Measurements from ENCODE around the gene NMNAT2.
A peak's percentile ranks its signal among the peaks of the same experiment; 100 is the strongest.
"Not testable (repeated sequence)": the region's sequence is repeated elsewhere in the genome, so short reads cannot be mapped to it uniquely, and the experiment has no call there.

The NMNAT2 gene

DNA sequence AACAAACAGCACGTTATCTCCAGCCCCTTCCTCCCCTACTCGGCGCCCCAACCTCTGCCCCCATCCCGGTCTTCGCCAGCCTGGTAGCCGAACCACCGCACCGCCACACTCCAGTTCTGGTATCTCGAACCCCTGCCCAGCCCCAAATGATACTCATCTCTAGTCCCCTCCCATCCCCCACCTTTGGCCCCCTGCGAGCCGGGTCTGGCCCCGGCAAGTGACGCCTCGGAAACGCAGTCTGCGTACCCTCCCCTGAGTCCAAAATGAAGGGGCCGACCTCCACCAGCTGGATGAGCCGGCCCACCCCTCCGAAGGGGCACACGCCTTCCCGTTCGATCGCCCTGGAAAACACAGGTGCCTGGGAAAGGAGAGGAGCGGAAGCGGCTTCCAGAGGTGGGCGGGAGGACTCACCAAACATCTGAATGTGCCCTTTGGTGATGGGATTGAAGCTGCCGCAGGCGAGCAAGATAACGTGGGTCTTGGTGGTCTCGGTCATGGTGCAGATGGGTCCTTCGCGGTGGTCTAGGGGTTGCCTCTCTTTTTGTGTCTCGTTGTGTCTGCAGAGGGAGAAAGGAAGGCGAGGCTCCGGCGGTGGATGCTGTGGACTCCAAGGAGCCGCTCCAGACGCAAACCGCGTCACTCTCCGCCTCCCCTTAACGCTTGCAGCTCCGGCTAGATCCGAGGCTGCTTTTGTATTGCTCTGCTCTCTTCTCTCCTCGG, at the start of gene NMNAT2:
NMNAT2 (minus strand) TSS at position 609 of the 720 bp plus-strand sequence; CDS start at position 496, 113 bp downstream.
- no peak for DNase-seq (ENCODE audit: low spot score)

- no peak for DNase-seq (ENCODE audit: low spot score)
These were observed 49.5 kb upstream of the NMNAT2 start for GRCh38 chr1:183467687-183468086.

DNA sequence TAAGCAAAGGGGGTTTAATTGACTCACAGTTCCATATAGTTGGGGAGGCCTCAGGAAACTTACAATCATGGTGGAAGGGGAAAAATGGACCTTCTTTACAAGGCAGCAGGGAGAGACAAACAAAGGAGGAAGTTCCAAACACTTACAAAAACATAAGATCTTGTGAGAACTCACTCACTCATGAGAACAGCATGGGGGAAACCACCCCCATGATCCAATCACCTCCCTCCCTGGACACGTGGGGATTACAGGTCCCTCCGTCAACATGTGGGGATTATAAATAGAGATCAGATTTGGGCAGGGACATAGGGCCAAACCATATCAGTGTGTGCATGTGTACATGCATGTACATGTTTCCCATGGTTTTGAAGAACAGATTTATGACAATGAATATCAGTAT, 48.6 kb upstream of the NMNAT2 start:
- DNase-seq (ENCODE audit: low spot score), result no peak

DNA sequence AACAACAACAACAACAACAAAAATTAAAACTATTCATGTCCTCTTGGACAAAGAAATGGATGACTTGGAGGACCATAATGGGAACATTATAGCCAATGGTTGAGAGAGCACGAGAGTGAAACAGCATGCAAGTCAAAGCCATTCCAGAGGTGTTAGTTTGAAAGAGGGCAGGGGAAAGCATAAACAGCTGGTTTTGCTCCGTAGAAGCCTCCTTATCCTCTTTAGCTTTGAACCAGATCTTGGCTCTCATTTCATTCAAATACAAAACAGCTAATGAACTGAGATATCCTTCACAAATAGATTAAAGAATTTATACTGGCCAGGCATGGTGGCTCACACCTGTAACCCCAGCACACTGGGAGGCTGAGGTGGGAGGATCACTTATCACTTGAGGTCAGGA, 45.4 kb upstream of the NMNAT2 start:
- DNase-seq (ENCODE audit: low spot score), result no peak

DNA sequence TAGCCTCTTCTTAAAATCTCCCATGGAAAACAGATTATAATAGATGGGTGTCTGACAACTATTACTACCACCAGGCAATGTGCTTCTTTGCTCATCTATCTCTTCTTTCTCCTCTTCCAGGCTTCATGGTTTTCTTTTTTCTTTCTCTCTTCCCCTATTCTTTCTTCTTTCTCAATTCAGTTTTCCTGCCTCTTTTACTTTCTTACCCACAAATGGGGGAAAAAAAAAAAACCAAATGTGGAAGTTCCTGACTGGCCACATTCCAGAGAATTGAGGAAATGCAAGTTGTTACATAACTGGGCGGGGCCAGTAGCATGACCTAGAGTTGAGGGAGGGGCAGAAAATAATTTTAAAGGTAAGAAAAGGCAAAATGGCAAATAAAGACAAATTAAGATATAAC, 43.2 kb upstream of the NMNAT2 start:
- DNase-seq (ENCODE audit: low spot score), result no peak

- no peak for DNase-seq (ENCODE audit: low spot score)
These were observed 42.4 kb upstream of the NMNAT2 start for GRCh38 chr1:183460596-183460995.

DNA sequence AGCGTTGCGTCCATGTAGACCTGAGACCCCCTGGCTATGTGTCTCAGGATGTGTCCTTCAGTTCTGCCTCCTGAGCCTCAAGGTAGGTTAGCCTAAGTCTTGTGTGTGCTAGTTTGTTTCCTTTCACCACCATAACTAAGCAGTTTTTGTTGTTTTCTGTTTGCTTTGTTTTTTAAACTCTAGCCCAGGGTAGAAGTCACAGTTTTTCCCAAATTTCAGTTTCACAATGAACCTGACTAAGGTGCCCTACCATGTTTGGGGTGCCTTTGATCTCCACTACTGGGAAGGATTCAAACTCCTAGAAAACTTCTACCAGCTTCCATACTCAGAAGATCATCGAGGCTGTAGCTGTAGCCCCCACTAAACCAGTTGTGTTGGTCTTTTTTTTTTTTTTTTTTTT, 39.3 kb upstream of the NMNAT2 start:
- DNase-seq (ENCODE audit: low spot score), result no peak

DNA sequence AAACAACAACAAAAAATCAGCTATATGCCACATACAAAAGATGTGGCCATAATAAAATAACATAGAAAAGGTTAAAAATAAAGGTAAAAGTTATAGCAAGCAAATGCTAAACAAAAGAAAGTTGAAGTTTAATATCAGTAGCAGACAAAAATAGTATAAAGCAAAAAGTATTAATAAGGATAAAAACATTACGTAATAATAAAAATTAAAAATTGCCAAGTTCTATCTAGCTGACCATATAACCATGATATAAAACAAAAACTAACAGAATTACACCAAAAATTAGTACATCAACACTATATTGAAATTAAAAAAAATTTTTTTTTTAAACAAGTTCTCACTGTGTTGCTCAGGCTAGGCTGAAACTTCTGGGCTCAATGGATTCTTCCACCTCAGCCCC, 38.6 kb upstream of the NMNAT2 start:
- no peak for DNase-seq (ENCODE audit: low spot score)

DNA sequence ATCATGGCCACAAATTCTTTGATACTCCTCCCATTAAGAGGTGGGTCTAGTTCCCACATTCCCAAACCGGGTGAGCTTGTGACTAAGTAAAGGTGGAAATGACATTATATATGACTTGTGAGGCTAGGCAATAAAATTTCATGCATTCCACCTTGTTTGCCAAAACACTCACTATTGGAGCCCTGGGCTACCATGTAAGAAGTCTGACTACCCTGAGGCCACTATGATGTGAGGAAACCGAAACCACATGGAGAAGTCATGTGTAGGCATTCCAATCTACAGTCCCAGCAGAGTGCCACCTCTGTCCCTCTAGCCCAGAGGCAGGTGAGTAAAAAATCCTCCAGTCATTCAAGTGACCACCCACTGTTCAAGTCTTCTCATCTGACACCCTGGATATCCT, 36.2 kb upstream of the NMNAT2 start:
- no peak for DNase-seq (ENCODE audit: low spot score)

DNA sequence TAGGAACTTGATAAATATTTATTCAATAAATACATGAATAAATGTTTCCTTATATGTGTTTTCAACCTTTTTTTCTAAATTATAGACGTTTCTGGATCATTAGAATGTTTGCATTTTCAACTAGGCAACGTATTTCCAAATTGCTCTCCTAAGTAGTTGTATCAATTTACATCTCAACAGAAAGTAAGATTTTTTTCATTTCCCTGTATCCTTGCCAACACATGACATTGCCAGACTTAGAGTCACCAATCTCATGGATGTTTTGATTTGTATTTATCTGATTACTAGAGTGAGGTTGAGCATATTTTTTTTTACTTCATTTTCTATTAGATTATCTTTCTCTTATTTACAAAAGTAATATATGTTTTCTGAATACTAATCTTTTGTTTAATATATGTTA, 31.9 kb upstream of the NMNAT2 start:
- no peak for DNase-seq (ENCODE audit: low spot score)

DNA sequence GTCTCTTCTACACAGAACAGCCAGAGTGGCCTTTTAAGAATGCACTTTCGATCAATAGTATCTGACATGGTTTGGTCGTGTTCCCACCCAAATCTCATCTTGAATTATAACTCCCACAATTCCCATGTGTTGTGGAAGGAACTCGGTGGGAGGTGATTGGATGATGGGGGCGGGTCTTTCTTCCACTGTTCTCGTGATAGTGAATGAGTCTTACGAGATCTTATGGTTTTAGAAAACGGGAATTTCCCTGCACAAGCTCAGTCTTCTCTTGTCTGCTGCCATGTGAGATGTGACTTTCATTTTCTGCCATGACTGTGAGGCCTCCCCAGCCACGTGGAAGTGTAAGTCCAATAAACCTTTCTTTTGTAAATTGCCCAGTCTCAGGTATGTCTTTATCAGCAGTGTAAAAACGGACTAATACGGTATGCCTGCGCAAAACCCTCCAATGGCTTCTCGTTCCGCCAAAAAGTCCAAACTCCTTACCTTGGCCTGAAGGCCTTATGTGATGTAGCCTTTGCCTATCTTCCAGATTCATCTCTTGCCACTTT, 31.1 kb upstream of the NMNAT2 start:
- DNase-seq (ENCODE audit: low spot score), result no peak

DNA sequence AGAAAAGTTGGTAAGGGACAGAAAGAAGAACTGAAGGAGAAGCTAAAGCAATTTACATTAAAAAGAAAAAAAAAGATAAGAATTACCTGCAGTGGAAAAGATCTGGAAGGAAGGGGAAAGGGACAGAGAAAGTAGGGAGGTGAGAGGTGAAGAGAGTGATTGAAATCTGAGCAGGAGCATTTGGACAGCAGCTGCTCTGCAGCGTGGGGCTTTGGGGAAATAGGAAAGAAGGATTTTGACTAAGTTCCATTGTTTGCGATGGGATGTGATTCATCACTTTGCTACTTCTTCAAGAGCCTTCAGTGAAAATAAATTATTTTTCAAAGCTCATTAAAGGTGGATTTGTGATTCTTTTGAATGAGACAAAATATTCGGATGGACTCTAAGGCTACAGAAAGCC, 26.1 kb upstream of the NMNAT2 start:
- peak; percentile 68 for DNase-seq (ENCODE audit: low spot score)

DNA sequence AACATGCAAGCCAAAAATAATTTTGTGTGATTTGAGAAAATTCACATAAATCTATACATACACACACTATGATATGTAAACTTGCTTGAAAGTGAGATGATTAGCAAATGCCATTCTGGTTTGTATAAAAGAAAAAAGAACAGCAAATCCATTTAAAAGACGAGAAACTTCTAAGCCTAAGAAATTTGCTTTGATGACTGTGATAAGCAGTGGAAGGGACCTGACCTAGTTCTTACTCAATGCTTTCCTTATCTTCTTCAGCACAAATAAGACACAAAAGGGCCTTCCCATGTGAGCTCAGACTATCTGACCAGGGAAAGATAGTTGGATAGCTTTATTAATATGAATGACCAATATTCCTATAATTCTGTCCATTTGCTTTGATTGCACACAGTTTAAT, 25.3 kb upstream of the NMNAT2 start:
- DNase-seq (ENCODE audit: low spot score), result no peak

GRCh38 chr1:183443011-183443410, 24.8 kb upstream of the NMNAT2 start:
- peak; percentile 50 for DNase-seq (ENCODE audit: low spot score)

GRCh38 chr1:183438060-183438459, 19.9 kb upstream of the NMNAT2 start:
- DNase-seq (ENCODE audit: low spot score), result no peak

GRCh38 chr1:183435497-183435896, 17.3 kb upstream of the NMNAT2 start:
- DNase-seq (ENCODE audit: low spot score), result no peak

DNA sequence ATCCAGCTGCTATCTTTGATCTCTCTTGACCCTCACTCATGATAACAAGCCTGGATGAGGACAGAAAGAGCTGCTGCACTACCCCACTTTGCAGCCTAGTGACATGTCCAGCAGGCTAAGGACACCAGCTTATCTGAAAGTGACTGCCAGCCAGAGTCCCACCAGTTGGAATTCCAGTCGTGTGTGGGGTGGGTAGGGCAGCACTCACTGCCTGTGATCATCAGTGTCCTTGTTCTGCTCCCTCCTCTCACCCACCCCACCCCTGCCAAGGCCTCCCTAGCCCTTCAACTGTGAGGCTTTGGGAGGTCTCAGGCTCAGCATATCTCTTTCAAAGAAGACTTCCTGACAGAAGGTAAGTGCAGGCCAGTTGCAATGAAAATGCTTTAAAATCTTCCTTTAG, 15.5 kb upstream of the NMNAT2 start:
- no peak for DNase-seq (ENCODE audit: low spot score)

DNA sequence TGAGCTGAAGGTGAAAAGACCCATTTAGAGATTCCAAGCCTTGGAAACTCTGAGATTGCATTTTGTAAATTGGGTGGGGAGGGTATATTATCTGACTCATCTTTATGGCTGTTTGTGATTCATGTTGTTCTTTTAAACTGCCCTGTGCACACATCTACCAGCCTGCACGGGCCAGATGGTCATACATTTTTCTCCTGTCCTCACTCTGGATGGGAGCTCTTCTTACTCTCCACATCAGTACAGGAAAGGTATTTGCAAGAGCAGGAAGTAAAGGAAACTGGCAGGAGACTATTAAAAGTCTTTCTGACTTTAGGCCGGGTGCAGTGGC, 14.3 kb upstream of the NMNAT2 start:
- DNase-seq (ENCODE audit: low spot score), result no peak

DNA sequence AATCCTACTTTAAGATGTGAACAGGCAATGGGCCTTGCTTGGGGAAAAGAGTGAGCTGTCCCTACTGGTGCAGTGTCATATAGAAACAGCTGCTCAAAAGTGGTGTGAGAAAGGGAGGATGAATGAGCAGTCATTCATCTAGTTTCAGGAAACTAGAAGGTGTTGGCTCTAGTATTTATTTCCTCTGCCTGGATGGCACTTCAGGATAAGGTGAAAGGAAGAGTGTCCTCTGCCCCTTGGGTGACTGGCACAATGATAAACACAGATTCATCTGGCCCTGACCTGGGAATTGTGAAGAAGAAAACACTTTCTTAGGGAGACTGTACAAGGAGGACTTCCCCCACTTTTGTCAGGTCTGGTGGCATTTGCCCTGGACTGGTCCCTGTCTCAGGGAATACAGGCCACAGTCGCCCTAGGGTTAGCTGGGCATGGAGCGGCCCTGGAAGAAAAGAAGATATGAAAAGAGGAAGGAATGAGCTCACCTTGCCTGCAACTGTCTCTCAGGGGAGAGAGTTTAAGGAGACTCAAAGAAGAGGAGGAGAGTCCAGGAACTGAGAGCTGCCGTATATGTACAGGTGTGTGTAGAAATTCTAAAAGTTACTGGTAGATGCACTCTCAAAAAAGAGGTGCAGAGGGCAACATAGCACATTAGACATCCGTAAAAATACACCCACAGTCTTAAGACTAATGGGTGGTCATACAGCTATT, 13.8 kb upstream of the NMNAT2 start:
- no peak for DNase-seq (ENCODE audit: low spot score)

- not testable (repeated sequence) for DNase-seq (ENCODE audit: low spot score)
These were observed 9.4 kb upstream of the NMNAT2 start for GRCh38 chr1:183427591-183427990.

DNA sequence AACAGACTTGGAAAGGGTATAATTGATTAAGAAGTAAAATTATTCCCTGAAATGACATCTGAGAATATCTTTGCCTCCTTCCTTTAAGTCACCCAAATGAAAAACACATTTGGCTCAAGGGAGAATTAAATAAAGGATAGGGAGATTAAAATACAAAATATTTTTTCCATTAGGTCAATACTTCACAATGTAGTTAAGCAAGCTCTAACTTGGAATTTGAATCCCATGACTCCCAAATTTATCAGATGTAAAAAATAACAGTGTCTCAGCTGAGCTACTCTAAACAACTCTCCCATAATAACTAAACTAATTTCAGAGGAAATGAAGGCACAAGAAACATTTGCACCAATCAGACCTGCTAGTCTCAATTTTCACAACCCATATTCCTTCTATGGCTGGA, 6.5 kb upstream of the NMNAT2 start:
- no peak for DNase-seq (ENCODE audit: low spot score)

- no peak for DNase-seq (ENCODE audit: low spot score)
These were observed 5.4 kb upstream of the NMNAT2 start for GRCh38 chr1:183423541-183423940.

DNA sequence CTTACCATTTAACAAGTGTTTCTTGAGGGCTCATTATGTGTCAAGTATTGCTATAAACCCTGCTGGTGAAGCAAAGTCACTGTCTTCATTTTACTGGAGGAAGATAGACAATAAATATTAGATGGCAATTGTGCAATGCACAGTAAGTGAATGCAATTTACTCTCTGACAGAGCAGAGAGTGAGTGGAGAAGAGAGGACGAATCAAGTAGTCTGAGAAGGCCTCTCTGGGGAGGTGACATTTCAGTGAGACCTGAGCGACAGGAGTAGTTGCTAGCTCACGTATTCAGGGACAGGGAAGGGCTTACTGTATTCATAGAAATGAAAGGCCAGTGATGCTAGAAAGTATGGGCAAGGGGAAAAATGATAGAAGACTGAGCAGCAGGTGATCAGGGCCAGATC, 1.2 kb upstream of the NMNAT2 start:
- DNase-seq (ENCODE audit: low spot score), result no peak

GRCh38 chr1:183418696-183419095, 516 bp upstream of the NMNAT2 start:
- DNase-seq (ENCODE audit: low spot score), result no peak

Measured in kidney capillary endothelial cell (primary cell).